Forelimb muscle (tissue), 1 donor: ENCODE measurements around the gene FAM53B. TPM values are rescaled to one million over a fixed set of nuclear protein-coding genes. Genes with fewer than 3 reads are reported as not detected.

Source experiments
- DNase-seq: peaks from one replicate; pipeline ENCODE4 v3.0.0-alpha.2; 2013; ENCODE audit warnings: low read depth
- polyA plus RNA-seq: library from polyadenylated mRNA; unstranded; fragments of 120-200 nt; gene quantifications from one replicate; pipeline ENCODE4 v1.2.1, GENCODE V29; 2013; ENCODE audit not compliant: insufficient read length

The FAM53B gene
- polyA plus RNA-seq, 1 donor: 27.6 TPM

DNA sequence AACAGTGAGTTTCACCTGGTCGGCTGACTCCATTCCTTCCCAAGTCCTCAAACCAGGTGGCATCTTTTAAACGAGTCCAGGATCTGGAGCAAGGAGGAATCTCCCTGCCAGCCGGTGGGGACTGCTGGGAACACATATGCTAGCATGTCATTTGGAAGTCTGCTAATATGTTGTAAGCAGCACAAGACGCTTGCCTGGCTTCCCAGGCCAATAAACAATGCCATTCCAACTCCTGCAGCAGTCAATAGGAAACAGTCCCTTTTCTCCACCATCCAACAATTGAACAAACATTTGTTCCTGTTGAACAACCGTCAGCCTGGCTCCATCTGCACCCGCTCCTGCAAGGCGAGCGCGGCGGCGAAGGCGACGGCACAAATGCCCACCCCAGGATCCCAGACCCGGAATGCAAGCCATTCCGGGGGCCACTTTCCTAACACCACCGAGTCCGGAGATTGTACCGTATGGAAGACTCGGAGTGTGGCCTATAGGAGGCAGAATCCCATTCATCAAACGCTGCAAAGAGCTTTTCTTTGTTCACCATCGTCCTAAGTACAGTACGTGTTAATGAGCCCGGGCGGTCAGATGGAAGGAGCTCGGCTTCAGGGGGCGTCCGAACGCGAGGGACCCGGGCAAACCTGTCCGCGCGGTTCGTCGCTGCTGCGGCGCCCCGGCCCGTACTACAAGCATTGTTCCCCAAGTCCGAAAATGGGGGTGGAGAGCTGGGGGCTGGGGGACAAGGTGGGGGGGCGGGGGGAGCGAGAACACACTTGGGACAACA lies 1.6 kb downstream of the FAM53B start:
- DNase-seq: no peak

DNA sequence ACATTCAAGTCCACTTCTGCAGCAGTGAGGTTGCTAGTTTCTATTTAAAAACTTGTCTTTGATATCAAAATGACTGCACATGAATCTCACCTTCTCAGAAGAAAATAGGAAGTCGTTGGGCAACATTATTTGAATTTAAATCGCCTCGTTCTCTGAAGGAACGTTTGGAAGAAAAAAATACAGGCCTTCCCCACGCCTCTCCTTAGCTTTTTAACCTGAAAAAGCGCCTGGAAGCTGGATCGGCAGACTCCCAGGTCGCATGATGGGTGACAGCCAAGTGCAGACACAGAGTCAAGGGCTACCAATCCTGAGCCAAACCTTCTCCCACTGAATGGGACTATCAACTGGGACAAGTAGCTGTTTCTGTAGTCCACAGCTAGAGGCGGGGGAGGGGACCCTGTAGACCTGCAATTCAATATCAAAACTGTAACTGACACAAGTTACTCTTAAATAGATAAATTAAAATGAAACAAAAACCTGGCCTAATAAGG lies 2.2 kb downstream of the FAM53B start:
- DNase-seq: no peak

DNA sequence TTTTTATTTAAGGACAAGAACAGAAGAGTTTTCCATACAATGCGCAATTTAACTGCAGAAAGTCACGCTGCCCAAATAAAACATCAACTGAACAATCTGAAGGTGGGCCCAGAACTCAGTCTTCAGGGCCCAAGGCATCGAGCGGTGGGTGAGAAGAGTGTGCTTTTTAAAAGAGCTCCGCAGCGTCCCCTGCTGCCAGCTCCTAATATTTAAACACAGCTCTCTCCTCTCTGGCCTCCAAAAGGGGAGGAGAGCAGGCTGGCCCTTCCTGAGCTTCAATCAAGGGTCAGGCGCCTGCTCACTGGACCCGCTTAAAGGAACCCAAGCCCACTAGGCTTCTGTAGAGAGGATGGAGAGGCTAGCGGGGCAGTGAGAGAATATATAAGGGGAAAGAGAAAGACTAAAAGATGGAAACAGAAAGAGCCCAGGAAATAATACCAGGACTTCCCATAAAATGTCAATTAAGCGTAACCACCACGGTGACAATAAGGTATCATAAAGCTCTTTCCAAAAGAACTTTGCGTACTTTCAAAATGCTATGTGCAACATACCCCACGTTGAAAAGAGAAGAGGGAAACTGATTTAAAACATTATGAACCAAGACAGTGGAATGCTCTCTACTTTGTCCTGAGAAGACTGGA lies 2.8 kb downstream of the FAM53B start:
- DNase-seq: peak; percentile 73

DNA sequence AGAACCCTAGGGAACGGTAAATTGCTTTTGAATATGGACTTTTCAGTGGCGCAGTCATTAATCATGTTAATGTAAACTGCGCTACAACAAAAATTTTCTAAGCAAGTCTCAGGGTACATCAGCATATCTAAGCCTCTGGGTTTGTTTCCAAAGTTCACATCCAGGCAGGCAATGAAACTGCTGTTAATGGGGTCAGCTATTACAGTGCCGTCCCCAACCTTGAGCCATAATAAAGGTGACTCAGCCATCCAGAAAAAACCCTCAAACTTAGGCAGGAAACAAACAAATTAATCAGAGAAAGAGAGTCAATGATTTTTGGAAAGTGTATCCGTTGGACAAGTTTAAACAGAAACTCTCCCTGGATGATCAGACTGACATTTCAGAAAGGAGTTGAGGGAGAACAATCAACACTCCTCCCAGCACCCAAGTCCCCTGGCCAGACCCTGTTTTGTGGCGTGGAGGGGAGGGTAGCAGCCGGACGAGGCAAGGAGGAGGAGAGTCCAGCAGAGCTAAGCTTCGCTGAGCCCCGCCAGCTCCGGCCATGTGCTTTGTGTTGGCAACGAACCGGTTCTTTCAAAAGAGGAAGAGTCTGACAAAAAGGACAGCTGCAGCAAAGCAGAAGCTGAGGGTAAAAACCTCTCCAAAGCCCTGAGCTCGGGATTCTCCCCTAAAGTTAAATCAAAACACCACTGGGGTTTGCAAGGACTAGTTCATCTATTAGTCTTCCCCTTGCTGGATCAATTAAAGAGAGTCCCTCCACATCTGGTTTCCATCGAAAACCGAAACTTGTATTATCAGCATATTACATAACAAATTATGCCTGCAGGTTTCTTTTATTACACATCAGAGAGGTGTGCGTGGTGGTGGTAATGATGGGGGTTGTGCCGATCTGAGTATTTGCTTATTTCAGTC lies 3.6 kb downstream of the FAM53B start:
- DNase-seq: peak; percentile 78

DNA sequence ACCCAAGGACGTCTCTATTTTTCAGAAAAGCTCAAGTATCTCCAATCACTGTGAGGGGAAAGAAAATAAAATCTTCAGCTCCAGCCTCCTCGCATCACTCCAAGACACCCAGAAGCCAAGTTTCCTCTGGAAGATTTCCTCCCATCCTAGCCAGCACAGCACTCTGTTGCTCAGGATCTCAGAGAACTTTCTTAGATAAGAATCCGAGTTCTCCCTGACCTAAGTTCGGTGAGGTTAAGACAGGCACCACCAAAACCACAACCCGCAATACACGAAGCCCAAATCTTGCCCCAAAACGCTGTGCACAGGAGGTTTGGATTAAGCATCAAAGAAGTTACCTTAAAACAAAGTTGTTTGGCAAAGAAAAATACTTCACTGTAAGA lies 4.2 kb downstream of the FAM53B start:
- peak; percentile 79 for DNase-seq

DNA sequence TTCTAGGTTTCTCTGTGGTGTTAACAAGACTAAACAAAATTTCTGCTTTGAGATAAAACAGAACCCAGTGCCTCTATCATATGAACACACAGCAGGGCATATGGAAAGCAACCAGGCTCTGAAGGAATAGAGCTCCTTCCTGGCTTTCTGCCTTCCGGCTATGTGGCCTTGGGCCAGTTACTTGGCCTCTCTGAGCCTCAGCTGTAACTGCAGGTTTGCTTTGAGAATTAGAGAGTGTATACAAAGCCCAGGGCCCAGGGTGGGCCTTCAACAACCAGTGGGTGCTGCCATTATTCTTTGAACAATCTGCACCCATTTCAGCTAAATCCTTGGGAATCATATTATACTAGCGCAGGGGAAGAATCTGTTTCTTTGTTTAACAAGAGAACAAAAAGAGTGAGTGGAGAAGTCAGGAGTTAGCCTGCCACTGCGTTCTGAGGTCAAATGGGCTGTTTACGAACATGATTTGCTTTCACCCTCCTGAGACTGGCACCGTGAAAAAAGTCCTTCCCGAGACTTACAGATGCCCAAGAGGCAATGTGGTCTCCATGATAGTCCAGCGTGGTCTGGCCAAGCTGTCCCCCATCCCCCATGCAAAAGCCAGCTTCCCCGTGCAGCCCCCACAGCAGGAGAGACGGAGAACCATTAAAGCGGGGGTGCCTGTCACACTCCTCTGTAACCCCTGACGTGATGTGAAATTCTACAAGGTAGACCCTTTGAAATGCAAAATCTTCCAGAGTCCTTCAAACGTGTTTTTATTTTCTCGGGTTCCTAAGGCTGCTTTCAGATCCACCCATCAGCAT lies 4.9 kb downstream of the FAM53B start:
- DNase-seq: no peak

DNA sequence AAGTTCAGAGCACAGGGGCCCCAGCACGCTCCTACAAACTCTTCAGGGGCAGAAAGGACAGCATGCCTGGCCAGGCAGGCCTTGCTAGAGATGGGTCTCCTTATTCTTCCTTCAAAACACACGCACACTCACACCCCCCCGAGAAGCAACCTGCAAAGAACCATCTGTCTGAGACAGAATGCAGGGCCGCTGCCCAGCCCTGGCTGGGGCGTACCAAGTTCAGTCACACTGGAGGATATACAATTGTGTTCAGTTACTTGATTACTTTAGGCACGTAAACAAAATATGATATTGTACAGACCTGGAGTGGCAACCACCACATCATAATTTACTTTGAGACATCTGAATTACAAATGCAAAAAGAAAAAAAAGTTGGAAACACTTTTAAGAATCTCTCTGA lies 5.7 kb downstream of the FAM53B start:
- no peak for DNase-seq

DNA sequence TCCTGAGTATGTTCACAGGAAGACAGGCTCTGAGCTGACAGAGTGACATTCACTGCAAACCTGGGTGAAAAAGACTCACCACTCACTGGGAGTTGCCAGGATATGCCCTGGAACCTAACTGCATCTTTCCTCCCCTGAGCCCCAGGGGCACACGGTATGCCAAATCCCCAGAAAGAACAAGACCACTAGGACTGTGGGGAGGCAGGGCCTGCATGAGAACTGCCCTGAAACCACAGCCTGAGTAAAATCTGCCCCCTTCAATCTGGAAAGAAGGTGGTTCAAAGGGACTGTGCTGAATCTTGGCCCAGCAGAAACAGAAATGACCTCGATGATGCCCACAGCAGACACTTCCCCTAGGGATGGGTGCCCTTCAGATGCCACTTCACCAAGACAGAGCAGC lies 6.5 kb downstream of the FAM53B start:
- no peak for DNase-seq

DNA sequence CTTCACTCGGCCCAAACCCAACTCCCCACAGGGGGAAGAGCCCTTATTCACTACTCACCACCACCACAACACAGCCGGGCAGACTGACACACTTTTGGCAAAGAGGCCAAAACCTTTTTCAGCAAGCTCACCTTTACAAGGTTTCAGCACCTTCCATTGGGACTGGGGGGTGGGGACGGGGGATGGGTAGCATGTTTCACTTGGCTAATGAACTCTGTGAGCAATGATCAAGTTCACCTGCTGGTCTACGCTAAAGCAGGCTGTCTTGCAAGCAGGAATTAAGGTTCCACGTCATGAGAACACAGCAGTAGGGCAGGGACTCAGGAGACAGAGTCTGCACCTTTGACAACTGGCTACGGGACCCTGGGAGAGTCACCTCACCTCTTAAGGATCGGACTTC lies 7.0 kb downstream of the FAM53B start:
- DNase-seq: no peak

DNA sequence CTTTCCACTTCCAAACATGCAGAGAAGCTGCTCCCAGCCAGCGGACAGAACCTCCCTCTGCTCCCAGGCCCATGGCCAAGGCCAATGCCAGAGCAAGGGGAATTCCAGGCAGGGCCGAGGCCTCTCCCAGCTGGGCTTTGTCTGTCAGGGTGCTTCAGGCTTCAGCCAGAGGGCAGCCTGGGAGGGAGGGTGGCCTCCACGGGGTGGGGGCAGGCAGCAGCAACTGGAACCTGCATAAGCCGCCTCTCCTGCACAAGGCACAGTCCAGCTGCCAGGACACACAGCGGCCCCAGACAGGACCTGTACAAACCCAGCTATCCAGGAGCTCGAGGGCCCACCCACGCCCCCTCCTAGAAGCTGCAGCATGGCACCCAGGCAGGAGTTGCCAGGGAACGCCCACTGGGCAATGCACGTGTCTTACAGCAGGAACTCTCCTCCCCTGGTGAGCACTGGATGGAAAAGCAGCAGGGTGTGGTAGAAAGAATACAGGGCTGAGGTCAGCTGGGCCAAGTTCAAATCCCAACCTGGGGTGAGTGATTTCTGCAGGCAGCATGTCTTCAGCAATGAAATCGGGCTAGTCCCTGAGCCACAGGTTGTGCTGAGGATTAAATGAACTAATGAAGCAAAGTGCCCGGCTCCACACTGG lies 7.6 kb downstream of the FAM53B start:
- no peak for DNase-seq

DNA sequence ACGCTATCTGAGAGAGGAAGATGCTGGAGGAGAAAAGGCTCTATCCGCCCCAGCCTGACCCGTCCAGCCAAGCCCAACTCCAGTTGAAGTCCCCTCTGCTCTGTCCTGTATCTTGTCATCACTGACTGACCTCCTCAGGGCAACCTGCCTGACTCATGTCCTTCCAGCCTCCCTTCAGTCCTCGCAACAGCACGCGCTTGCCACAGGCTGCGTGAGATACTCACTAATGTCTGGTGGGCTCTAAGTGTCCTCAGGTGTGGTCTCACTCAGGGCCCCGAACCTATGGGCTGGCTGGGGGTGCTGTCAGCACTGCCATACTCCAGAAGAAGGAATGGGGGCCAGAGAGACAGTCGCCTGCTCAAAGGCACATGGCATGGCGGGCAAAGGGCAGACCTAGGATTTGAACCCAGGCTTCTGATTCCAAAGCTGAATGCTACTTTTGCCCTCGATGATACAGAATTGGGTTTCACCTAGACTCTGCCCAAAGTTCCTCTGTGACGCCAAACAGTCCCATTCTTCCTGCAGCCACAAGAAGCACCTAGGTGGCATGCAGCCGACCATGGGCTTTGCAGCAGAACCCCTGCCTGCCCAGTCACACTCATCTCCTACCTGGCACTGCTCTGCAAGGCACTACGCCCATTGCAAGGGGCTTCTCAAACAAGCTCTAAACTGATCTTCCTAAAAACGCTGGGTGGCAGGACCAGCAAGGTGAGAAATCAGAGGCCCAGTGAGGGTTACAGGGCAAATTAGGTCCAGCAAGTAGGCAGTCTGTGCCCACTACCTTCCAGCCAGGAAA lies 8.5 kb downstream of the FAM53B start:
- no peak for DNase-seq

DNA sequence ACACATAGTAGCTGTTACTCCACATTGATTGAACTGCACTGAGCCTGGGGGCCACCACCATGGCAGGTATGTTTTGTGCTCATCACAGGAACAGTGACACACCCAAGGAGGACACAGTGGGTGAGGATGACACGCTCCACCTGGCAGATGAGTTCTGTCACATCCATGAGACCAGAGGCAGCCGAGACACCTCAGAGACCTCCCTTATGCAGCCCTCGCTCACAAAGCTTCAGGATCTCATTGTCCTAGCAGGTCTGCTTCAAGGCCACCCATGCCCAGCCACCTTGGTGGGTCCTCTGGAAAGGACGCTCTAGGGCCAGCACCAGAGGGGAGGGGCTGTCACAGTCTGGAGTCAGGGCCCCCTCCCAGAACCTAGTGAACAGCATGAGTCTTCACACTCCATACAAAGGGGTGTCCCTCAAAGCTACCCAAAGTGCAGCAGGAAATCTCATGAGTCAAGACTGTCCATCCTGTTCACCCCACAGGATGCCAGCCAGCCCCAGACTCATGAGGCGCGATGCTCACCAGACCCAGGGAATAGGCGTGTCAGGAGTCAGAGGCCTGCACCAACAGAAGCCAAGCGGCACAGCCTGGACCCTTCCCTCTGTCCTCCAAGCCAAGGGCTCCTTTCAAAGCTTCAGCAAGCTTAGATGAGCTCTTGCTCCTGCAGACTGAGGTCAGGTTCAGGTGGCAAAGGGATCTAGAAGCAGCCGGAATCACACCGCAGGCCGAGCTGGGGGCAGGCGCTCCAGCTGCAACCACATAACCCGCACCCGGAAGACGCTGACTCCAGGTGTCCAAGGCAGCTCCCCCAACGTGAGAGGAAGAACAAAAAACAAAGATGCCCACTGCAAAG lies 9.6 kb downstream of the FAM53B start:
- DNase-seq: no peak

DNA sequence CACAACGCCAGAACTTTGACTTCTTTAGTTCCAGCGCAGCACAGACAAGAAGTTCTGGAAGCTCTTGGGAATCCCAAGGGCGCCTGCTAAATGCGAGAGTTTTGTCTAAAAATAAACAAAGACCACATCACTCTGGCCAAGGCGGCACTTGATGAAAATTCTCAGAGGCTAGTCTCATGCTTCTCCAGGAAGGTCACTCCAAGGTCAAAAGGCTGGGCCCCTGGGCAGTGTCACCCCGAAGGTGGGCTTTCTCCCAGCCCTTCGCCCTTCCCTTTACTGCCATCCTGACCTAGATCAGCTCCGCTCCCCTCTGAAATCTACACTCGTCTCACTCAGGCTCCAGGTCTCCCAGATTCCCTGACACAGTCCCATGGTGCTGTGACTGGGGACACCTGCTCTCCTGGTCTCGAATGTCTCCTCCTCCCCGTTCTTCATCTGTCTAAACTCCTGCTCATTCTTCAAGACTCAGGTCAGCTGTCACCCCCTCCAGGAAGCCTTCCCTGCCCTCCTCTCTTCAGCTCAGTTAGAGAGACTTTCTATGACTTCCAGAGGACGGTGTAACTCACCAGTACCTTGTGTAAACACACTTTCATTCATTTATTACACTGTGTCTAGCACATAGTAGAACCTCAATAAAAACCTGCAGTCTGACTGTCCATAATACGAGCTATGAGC lies 10.5 kb downstream of the FAM53B start:
- no peak for DNase-seq

DNA sequence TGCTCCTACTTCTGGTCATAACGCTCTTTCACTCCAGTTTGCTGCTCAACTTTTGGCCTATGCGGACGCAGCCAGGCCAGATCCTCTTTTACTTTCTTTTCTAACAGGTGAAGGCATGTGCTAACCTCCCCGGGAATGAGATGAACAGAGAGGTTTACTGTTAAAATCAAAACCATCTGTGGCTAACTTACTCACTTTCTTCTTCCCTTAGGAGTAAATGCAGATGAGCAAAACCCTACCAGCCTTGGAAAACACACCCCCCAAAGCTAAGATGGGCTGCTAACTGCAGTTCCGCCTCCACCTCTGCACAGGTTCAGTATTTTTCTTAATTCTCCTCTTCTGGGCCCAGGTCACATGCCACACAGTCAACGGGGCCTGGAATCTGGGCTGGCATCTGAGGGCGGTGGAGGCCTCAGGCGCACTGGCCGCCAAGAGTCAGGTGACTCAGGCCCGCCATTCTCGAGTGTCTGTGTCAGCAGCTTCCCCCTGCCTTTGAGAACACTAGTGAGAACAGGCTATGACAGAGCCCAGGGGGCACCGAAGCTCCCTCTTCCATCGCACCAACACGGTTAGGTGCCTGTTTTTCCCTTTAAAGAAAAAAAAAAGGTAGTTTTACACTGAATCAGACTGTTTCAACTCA lies 11.1 kb downstream of the FAM53B start:
- DNase-seq: no peak

DNA sequence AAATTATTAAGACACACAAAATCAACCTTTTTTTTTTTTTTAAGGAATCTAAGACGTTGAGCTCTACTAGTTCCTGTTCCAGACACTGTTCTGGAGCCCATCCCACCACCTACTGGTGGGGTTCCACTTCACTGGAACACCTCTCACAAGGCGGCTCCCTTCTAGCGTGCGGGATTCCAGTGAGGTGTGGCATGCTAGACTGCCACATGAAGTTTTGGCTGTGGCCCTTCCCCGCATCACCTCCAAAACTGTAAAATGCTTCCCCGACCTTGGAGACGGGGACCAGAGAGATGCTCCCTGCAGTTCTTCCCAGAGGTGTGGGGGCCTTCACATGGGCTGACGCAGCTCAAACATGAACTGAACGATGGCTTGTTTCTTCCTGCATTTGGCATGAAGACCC lies 12.6 kb downstream of the FAM53B start:
- DNase-seq: no peak

DNA sequence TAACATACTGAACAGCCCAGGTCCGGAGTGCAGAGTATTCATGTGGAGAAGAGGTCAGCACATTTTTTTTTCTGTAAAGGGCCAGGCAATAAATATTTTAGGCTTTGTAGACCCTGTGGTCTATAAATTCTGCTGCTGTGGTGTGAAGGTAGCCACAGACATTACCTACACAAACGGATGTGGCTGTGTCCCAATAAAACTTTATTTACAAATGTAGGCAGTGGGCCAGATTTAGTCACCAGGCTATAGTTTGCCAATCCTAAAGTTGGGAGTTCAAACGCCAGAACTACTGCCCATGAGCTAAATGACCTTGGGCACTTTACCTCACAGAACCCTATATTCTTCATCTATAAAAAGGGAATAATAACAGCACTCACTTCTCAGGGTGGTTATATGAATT lies 13.4 kb downstream of the FAM53B start:
- no peak for DNase-seq

DNA sequence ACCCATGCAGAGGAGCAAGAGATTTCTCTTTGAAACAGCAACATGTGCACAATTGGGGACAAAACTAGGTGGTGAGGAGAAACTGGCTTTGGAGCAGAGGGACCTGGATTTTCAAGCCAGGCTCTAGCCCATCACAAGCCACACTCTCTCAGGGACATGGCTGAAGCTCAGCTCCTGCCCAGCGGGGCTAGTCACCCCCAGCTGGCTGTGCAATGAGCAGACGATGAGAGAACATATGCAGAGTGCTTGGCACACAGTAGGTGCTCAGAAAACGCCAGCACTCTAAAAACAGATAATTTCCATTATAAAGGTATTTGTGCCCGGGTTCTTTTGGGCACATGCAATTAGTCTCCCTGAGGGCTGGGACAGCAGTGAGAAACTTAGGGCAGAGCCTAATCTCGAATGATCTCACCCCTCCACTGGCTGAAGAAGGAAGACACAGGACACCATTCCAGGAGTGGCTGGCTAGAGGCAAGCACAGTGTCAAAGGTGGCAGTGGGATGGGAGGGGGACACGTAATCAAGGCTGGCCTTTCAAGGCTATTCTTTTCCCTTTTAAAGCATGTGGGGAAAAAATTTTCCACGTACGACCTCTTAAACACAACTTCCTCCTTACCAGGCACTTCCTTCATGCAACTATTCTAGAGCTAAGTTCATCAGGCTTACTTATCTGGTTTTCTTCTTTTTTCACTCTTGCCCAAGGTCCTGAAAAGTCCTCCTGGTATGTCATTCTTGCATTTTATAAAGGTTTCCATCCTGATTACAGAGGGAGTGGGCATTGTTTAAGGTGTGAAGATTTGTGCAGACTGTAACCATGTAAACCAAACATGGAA lies 15.1 kb downstream of the FAM53B start:
- no peak for DNase-seq
